LNCaP clone FGC (cell line): ENCODE measurements around the gene MCM6.

Experiments
- DNase-seq: peaks from one replicate; pipeline ENCODE4 v3.0.0-alpha.2; 2011; ENCODE audit warnings: low read depth
- H3K4me3 ChIP-seq: 2 replicates; pipeline ENCODE4 v1.5.1; 2011; ENCODE audit warnings: mild to moderate bottlenecking, low read depth, low read length, control low read depth
- TF ChIP-seq, protein P1 (sequence below): IDR thresholded peaks from 2 replicates; pipeline ENCODE4 v1.5.1; 2012; ENCODE audit warnings: mild to moderate bottlenecking; ENCODE audit not compliant: control insufficient read depth, insufficient read depth; ENCODE audit errors: extremely low read depth

The MCM6 gene

DNA sequence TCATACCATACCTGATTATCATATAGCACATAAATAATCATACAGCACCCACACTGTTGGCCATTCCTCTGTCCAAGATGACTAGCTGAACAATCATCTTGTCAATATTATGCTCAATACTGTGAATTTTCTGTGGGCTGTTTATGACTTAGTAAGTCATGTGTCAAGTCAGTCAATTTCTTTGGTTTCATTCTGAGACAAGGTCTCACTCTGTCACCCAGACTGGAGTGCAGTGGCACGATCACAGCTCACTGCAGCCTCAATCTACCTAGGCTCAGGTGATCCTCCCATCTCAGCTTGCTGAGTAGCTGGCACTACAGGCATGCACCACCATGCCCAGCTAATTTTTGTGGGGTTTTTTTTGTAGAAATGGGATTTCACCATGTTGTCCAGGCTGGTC, 5.7 kb downstream of the MCM6 start:
- TF ChIP-seq, protein P1, sequence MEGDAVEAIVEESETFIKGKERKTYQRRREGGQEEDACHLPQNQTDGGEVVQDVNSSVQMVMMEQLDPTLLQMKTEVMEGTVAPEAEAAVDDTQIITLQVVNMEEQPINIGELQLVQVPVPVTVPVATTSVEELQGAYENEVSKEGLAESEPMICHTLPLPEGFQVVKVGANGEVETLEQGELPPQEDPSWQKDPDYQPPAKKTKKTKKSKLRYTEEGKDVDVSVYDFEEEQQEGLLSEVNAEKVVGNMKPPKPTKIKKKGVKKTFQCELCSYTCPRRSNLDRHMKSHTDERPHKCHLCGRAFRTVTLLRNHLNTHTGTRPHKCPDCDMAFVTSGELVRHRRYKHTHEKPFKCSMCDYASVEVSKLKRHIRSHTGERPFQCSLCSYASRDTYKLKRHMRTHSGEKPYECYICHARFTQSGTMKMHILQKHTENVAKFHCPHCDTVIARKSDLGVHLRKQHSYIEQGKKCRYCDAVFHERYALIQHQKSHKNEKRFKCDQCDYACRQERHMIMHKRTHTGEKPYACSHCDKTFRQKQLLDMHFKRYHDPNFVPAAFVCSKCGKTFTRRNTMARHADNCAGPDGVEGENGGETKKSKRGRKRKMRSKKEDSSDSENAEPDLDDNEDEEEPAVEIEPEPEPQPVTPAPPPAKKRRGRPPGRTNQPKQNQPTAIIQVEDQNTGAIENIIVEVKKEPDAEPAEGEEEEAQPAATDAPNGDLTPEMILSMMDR: no peak
- no peak for DNase-seq
- no peak overlapping the region for H3K4me3 ChIP-seq

GRCh38 chr2:135863233-135863632, 13.0 kb downstream of the MCM6 start:
- TF ChIP-seq, protein P1: no peak
- DNase-seq: no peak
- H3K4me3 ChIP-seq: no peak overlapping the region

- DNase-seq: no peak
- TF ChIP-seq, protein P1: no peak
Observed at GRCh38 chr2:135862718-135863117, 13.5 kb downstream of the MCM6 start.

GRCh38 chr2:135853401-135853800, 22.8 kb downstream of the MCM6 start:
- no peak overlapping the region for H3K4me3 ChIP-seq
- no peak for DNase-seq
- TF ChIP-seq, protein P1: no peak

More at GRCh38 chr2:135862718-135863117, 13.5 kb downstream of the MCM6 start:
- no peak overlapping the region for H3K4me3 ChIP-seq

- TF ChIP-seq, protein P1: no peak
- H3K4me3 ChIP-seq: no peak overlapping the region
- no peak for DNase-seq
Observed at GRCh38 chr2:135851858-135852257, 24.4 kb downstream of the MCM6 start.

DNA sequence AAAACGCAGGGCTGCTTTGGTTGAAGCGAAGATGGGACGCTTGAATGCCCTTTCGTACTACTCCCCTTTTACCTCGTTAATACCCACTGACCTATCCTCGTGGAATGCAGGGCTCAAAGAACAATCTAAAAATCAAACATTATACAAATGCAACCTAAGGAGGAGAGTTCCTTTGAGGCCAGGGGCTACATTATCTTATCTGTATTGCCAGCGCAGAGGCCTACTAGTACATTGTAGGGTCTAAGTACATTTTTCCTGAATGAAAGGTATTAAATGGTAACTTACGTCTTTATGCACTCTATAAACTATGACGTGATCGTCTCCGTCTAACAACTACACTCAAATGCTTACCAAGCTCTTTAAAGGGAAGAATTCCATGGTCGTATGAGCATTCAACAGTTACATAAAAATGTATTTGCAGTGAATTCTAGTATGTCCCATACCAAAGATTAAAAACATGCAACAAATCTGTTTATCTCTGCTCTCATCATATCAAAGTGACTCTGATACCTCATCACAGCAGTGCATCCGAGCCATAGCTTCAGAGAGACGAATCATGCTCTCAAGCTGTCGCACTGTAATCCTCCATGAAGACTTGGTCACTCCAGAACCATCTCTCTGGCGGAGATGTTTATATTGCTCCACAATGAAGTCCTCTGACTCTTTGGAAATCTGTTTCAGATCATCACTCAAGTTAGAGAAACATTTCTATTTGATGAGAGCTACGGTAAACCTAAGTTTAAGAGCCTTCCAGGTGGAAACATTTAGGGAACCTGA, 25.2 kb downstream of the MCM6 start:
- H3K4me3 ChIP-seq: no peak overlapping the region
- no peak for DNase-seq
- TF ChIP-seq, protein P1: no peak

DNA sequence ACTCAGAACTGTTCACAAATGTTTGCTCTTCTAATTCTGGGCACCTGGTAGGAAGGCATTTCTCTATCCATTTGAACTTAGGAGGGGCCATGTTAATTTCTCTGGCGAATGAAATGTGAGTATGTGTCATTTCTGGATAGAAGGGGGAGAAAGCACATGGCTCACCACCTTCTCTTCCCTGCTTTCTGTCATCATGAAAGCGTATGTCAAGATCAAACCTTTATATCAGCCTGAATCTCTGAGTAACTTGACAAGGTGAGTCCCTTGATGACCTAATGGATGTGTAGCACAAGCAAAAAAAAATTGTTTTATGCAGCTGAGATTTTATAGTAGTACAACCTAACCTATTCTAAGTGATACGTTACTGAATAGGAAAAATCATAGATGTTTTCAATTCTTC, 27.2 kb downstream of the MCM6 start:
- no peak for DNase-seq
- TF ChIP-seq, protein P1: no peak
- no peak overlapping the region for H3K4me3 ChIP-seq
